ENCODE results near the gene SLC1A7. TPM values are rescaled to one million over a fixed set of nuclear protein-coding genes. Genes with fewer than 3 reads are reported as not detected.

Gene SLC1A7
- total RNA-seq, 1 donor from 2014 or later = not detected

GRCh38 chr1:53134042-53134485, 8.4 kb downstream of the SLC1A7 start:
- DNase-seq (ENCODE audit: low read depth in 2 of 2) = no peak

GRCh38 chr1:53133261-53134041, 9.0 kb downstream of the SLC1A7 start:
- DNase-seq (ENCODE audit: low read depth in 2 of 2) = no peak

DNA sequence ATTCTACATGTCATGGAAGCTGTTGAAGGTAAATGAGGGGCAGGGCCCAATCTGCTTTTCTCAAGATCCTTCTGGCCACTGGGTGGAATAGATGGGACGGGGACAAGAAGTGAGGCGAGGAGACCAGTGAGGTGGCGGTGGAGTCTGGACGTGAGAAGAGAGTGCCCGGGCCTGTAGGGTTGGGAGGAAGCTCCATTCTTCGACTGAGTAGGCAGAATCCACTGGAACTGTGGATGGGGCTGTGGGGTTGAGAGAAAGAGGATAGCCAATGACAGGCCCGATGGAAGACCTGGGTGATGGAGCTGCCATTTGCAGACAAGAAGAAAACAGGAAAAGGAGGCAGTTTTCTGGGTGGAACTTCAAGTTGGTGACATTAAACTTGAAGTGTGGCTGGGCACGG, 10.3 kb downstream of the SLC1A7 start:
- no peak for DNase-seq (ENCODE audit: low read depth in 2 of 2)

DNA sequence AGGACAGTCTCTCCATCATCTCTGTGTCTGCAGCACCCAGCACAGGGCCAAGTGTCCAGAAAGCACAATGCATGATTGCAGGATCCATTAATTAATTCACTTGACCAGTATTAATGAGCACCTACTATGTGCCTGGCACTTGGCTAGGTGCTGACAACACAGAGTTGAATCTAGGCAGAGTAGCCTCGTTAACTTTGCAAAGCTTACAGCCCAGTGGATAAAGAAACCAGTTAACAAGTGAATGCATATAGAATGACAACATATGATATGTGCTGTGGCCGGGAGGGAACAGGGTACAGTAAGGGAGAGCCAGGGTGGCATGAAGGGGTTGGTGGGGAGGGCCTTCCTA, 10.9 kb downstream of the SLC1A7 start:
- no peak for DNase-seq (ENCODE audit: low read depth in 2 of 2)

DNA sequence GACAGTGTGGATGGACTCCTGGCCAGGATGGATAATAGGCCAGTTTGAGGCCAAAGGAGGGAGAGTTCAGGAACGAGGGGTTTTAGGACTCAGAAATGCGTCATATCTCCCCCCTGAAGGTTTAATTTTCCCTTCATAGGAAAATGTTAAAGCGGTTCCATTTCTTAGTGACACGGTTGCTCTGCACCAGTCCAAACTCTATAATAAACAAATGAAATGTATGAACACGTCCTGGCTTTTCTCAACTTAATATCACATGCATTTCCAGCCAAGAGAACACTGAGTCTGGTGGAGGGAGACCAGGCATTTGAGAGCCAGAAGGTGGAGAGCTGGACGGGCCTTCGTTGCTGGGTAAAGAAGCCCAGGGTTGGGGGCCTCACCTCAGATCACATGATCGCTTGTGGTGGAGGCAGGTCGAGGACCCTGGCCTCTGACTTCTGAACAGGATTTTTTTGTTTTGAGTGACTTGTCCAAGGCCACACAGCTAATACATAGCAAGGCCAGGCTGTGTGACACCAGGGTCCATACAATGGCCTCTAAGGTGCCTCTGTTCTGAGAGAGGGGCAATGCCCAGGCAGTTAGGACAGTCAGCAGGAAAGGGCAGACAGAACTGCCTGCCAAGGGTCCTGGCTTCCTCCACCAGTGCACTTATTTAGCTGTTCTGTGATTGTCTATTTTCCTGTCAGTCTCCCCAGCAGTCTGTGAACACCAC, 11.4 kb downstream of the SLC1A7 start:
- no peak for DNase-seq (ENCODE audit: low read depth in 2 of 2)

DNA sequence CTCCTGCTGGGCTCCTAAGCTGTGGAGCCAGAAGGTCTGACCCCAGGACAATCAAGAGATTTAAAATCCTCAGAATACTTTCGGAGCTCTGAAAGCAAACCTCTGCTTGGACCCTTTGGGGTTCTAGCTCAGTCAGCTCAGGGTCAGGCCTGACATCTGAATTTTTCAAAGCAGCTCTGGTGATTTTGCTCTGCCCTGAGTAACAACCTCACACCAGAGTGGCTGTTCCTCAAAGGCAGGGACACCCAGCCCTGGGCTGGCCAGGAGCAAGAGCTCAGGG, 11.9 kb downstream of the SLC1A7 start:
- no peak for DNase-seq (ENCODE audit: low read depth in 2 of 2)

DNA sequence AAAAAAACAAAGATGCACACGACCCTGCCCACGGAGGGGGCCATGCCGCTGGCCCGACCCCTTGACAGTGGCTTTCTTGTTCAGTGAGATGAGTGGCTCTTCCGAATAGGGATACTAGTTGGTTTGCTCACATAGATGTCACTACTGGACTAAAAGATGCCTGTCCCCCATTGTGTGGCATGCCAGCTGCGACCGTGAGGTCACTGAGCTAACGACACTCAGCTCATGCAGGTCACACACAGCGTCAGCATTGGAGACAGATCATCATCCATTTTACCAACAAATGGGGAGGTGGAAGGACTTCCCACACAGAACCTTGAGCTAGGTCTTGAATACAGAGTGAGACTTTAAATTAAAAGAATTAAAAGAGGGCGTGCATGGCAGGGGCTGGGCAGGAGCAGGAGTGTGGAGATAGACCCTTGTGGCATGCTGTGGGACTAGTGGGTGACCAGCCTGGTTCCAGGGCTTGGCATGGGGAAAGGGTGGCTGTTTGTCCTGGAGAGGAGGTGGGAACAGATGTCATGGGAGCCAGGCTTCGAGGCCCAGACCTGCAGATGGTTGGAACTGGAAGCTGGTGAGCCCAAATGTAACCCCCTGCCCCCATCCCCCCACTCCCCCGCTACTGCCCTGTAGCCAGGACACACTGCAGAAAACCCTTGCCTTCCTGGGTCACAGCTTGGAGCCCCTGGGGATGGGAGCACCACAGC, 12.4 kb downstream of the SLC1A7 start:
- no peak for DNase-seq (ENCODE audit: low read depth in 2 of 2)

DNA sequence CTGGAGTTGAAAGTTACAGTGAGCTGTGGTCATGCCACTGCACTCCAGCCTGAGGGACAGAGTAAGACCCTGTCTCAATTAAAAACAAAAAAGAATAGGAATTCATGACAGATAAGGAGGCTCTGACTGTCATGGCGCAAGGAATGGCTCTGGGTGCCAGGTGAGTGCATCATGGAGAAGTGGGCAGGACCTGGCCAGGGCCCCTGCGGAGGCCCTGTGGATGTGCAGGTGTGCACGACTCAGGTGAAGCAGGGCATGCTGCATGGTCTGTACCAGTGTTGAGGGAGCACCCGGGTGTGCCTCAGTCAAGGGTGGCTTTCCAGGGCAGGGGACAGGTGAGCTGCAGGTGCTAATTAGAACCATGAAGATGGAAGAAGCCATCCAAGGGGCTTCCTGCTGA, 14.0 kb downstream of the SLC1A7 start:
- no peak for DNase-seq (ENCODE audit: low read depth in 2 of 2)

DNA sequence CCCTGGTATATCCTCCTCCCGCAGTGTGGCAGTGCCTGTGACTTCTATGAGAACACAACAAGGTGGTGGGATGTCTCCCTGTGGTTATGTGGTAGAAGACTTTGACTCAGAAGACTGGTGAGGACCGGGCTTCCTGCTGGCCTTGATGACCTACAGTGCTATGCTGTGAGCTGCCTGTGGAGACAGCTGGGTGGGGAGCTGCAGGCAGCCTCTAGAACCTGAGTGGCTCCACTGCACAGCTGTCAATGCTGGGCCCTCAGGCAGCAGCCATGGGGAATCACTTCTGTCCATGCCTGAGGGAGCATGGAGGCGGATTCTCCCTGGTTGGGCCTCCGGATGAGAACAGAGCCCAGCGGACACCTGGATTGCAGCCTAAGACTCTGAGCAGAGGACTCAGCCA, 14.9 kb downstream of the SLC1A7 start:
- DNase-seq (ENCODE audit: low read depth in 2 of 2) = no peak

DNA sequence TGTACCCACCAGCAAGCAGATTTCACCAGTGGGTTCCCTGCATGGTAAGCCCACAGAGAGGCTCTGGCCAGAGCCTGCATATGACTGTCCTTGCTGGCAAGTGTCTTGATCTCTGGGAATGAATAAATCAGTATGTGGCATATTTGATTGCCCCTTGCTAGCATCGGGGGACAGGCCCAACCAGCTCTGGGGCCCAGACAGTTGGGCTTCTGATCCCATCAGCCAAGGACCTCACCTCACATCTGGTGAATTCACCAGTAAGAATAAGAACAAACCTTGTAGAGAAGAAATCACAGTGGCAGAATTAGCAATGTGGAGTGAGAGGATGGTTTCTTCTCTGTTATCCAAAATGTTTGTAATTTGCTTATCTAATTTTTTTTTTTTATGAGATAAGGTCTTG, 15.9 kb downstream of the SLC1A7 start:
- DNase-seq (ENCODE audit: low read depth in 2 of 2) = no peak

- no peak for DNase-seq (ENCODE audit: low read depth in 2 of 2)
These were observed 16.6 kb downstream of the SLC1A7 start for GRCh38 chr1:53125623-53126360.

- no peak for DNase-seq (ENCODE audit: low read depth in 2 of 2)
These were observed 17.3 kb downstream of the SLC1A7 start for GRCh38 chr1:53125122-53125521.

GRCh38 chr1:53123453-53124140, 18.8 kb downstream of the SLC1A7 start:
- DNase-seq (ENCODE audit: low read depth in 2 of 2) = peak in 1 of 2 donors; percentile 78

- no peak for DNase-seq (ENCODE audit: low read depth in 2 of 2)
These were observed 19.5 kb downstream of the SLC1A7 start for GRCh38 chr1:53122961-53123413.

- no peak for DNase-seq (ENCODE audit: low read depth in 2 of 2)
These were observed 20.1 kb downstream of the SLC1A7 start for GRCh38 chr1:53122201-53122885.

DNA sequence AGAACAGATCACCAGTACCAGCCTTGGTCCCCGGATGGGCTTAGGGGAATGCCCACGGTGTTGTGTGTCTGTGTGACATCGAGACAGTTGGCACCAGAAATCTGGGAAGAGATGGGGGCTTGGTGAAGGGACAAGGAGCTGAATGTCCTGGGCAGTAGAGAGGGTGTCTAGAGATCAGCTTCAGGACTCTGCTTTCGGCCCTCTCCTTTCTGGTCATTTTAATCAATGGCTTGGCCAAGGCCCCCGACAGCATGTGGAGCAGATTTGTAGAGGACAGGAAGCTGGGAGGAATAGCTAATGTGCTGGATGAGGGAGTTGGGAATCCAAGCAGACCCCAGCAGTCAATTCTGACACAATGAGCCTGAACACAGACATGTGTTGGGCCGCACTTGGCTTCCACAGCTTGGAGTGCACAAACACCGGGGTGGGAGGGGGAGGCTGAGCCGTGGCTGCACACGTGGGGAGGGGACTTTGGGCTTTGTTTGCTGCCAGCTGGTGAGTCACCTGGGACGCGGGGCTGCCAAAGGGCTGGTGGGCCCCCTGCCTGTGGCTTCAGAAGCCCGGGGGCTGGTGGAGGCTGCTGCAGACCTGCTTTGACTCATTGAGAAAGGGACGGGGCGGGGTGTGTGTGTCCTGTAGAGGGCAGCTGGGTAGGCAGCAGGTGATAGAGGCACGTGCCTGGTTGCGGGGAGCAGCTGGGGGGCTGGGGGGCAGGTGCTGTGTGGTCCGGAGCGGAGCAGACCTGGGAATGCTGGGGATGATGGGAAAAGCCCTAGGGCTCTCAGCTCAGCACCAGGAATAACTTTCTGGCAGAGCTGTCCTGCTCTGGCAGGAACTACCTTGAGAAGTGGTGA, 20.9 kb downstream of the SLC1A7 start:
- peak in 1 of 2 donors; percentile 6 for DNase-seq (ENCODE audit: low read depth in 2 of 2)

GRCh38 chr1:53120659-53121058, 21.8 kb downstream of the SLC1A7 start:
- DNase-seq (ENCODE audit: low read depth in 2 of 2) = no peak

- DNase-seq (ENCODE audit: low read depth in 2 of 2) = no peak
These were observed 24.6 kb downstream of the SLC1A7 start for GRCh38 chr1:53117836-53118235.

DNA sequence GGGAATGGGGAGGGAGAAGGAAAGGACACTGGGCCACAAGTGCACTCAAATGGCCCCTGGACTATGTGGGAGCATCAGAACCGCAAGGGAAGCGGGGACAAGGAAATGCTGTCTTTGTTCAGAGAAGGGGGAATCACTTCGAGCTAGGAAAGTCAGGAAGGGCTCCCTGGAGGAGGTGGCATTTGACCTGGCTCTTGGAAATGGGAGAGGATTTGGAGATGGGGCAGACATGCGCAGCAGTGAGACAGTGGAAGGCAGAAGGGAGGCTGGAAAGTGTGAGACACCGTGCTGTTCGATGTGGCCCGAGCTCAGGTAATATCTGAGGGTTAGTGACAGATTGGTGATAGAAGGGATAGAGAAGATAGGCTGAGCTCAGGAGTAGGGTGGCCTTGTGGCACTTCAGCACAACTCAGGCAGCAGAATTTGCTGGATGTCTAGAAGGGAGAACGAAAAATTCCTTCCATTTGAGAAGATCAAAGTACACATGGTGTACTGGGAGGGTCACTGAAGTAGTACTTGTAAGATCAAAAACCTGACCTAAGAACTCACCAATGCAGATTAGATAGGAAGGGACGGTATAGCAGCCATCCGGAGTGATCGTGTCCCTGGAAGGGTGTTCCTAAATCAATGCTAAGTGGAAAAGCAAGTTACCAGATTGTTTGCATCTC, 25.4 kb downstream of the SLC1A7 start:
- DNase-seq (ENCODE audit: low read depth in 2 of 2) = no peak

All from lung microvascular endothelial cell (primary cell).